ENCODE data around the gene BIRC2.
A peak's percentile ranks its signal among the peaks of the same experiment; 100 is the strongest.
"Not testable (repeated sequence)": the region's sequence is repeated elsewhere in the genome, so short reads cannot be mapped to it uniquely, and the experiment has no call there.

The BIRC2 gene

DNA sequence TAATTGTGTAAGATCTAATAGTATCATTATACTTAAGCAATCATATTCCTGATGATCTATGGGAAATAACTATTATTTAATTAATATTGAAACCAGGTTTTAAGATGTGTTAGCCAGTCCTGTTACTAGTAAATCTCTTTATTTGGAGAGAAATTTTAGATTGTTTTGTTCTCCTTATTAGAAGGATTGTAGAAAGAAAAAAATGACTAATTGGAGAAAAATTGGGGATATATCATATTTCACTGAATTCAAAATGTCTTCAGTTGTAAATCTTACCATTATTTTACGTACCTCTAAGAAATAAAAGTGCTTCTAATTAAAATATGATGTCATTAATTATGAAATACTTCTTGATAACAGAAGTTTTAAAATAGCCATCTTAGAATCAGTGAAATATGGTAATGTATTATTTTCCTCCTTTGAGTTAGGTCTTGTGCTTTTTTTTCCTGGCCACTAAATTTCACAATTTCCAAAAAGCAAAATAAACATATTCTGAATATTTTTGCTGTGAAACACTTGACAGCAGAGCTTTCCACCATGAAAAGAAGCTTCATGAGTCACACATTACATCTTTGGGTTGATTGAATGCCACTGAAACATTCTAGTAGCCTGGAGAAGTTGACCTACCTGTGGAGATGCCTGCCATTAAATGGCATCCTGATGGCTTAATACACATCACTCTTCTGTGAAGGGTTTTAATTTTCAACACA lies 23.3 kb upstream of the BIRC2 start:
- no peak for DNase-seq

DNA sequence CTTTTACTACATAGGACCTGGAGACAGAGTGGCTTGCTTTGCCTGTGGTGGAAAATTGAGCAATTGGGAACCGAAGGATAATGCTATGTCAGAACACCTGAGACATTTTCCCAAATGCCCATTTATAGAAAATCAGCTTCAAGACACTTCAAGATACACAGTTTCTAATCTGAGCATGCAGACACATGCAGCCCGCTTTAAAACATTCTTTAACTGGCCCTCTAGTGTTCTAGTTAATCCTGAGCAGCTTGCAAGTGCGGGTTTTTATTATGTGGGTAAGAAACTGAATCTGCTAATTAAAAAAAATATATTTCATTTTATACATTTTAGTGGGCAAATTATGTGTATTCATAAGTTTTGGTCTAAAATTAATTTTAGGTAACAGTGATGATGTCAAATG lies 21.9 kb upstream of the BIRC2 start:
- no peak for DNase-seq

DNA sequence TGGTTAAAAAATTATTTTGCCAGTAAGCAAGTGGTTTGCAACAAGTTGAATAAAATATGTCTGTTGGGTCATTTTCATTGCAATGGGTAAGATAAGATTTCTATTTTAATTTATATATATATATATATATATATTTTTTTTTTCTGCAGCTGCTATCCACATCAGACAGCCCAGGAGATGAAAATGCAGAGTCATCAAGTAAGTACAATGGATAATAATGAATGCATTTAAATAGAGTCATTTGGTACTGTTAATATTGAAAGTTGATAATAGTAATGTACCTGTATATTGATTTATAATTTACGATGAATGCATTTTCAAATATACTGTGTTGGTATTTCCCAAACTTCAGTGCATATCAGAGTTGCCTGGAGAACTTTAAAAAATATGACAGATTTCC lies 18.3 kb upstream of the BIRC2 start:
- no peak for DNase-seq

DNA sequence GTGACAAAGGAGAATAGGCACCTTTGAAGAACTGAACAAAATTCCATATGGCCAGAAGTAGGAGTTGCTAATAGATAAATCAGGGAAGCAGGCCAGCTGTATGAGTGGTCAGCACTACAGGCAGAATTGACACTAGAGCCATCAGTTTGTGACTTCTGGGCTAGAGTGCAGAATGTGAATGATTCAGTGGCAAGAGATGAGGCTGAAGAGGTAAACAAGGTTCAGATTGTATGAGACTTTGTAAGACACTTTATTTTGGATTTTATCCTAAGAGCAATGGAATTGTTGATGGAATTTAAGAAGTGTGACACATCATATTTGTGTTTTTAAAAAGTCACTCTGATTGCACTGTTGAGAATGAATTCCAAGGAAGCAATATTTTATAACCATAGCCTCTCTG lies 16.8 kb upstream of the BIRC2 start:
- DNase-seq: no peak

DNA sequence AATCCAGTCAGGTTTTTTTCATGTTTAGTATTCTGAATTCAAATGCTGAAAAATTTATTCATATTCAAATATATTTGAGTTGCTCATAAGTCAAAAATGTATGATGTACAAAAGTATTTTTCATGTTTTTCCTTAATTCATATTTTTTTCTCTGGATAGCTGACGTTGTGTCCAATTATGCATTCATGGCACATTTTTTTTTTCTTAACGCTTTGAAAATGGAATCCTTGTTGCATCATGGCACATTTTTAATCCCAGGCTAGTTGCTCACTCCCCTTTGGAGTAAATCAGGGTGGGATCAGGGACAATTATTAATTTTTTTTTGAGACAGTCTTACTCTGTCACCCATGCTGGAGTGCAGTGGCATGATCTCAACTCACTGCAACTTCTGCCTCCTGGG lies 15.7 kb upstream of the BIRC2 start:
- no peak for DNase-seq

DNA sequence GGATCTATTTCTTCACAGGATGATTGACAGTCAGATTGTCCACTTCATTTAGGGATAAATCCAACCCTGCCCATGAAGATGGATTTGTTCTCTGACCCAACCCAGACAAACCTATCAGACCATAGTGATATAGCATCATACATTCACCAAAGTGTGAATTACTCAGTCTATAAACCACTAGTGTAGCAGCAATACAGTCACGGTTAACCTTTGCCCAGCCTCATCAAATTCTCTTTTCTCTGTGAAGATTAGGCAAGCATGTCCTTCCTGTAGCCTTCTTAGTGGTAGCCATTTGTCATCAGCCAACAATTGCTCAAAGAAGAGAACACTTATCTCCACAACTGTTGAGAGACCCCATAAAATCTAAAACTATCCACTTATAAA lies 14.4 kb upstream of the BIRC2 start:
- DNase-seq: no peak

DNA sequence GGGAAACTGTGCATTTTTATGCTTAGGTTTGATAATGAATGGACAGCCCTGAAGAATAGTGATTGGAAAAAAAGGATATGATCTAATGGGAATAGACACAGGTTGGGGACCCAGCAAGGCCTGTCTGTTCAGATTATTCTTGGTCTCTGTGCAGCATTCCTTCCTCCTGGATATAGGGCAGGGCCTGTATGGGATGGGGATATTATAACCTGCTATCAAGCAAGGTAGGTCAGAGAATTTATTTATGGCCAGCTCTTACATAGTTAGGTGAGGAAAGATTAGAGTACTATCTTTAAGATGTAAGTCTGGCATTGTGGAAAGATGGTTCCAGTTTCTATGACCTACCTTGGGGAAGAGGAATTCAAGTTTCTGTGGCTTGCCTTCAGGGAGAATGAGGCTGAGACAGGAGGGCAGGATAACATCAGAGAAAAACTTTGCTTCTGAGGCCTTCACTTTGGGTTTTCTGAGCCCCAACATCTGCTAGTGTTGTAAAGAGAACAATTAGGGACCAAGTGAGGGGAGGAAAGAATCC lies 8.5 kb upstream of the BIRC2 start:
- DNase-seq: no peak

DNA sequence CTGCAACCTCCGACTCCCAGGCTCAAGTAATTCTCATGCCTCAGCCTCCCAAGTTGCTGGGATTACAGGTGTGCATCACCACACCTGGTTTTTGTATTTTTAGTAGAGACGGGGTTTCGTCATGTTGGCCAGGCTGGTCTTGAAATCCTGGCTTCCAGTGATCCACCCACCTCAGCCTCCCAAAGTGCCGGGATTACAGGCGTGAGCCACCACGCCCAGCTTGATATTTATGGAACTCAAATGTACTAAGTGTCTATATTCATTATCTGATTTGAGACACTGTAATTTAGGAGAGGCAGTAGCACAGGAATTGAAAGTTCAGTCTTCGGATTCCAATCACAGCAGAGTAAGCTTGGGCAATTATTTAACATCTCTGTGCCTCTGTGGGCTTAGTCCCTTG lies 5.7 kb upstream of the BIRC2 start:
- not testable (repeated sequence) for DNase-seq

DNA sequence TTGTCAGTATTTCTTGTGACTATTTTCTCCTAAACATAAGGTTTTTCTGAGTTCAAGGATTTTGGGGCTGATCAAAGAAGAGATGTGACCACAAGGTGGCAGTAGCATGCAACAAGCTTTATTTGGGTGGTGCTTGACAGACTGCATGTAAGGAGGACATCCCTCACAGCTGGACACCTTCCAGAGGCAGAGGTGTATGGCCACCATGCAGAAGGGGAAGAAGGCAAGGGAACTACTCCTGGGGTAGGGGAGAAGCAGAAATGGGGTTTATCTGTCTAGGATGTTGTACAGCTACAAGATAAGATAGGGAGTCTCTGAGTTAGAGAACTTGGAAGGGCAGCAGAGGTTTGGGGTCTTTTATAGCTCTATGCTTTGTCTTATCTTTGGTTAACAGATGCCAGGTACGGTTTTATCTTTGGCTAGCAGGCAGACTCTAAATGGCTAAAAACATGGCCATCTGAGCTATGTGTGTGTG lies 5.1 kb upstream of the BIRC2 start:
- DNase-seq: peak; percentile 87

DNA sequence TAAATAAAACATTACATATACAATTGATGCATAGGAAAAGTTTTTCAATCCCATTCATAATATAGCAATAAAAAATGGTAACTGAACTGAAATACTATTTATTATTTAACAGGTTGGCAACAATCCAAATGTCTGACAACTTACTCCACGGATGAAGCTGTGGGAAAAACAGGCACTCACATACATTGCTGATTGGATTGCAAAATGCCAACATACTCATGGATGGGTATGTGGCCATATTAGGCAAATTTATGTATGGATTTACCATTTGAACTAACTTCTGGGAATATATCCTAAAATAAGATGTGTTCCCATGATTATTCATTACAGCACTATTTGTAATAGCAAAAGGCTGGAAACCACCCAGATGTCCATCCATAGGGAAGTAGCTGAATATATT lies 3.2 kb upstream of the BIRC2 start:
- DNase-seq: no peak

DNA sequence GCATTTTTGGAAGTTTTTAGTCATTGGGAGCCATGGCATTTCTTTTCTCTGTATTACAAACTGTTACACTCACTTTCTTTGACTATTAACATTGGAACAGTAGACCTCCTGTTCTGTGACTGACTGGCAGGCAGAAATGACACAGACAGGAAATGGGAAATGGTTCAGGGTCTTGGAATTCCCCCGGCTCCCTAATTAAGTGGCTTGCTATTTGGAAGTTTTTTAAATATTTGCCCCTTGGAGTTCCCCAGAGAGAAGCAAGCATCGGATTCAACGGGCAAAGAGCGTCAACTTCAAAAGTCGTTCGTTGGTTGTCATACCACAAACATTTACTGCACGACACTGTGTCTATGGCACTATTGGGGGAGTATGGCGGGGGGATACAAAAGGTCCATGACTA lies 1.1 kb upstream of the BIRC2 start:
- DNase-seq: no peak

DNA sequence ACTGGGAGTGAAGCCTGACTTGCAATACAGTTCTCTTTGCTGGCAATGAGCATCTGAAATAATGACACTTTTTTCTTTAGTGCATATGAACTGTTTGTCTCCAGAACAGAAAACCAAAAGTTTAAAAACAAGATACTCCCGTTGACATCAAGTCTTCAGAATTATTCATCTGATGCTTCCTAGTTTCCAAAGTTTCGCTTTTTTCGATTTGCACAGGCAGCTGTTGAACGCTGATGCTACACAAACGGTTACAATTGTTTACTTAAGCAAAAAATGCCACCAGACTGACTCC lies 612 bp upstream of the BIRC2 start:
- no peak for DNase-seq

DNA sequence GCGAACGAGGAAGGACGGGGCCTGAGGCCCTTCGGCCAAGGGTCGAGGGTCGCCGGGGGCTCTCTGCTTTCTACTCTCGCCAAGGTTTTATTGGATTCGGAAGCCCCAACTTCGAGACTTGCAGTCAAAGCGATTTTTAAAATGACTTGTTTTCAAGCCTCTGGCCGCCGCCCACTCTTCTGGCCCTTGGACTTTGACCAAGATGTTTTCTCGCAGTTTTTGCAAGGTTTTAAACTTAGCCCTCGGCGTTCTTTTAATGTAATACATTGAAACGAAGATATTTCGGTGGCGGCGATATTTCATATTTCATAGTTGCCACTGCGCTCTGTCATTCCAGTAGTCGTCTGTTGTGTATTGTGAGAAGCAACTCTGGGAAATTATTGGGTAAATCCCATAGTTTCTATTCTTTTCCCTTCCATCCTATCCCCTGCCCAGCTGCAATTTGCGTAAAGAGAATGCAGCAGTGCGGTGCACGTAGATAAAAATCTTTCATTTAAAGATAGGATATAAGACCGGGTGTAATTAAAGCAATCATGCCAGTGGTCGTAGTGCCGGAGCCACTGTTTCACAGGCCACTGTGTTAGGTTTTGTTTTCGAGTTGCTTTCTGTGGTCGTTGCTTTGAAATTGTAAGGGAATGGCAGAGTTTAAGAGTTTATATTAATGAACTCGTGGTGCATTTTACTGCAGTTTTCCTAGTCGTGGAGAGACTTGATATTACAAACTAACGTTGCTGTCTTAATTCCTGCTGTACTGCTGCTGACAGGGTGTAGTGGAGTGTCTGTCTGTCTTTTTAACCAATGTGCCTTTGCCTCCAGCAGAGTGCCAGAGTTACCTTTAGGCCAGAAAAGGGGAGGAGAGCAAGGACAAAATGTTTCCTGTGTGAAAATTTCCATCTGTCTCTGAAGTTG lies 702 bp downstream of the BIRC2 start:
- peak; percentile 56 for DNase-seq

DNA sequence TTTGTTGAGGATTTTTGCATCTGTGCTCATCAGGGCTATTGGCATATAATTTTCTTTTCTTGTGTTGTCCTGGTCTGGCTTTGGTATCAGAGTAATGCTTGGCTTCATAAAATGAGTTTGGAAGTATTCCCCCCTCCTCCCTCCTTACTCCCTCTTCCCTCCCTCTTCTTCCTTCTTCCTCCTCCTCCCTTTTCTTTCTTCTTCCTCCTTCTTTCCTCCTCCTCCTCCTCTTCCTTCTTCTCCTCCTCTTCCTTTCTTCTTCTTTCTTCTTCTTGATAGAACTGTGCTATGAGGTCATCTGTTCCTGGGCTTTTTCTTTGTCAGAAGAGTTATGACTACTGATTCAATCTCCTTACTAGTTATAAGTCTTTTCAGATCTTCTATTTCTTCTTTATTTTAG lies 10.1 kb downstream of the BIRC2 start:
- no peak for DNase-seq

DNA sequence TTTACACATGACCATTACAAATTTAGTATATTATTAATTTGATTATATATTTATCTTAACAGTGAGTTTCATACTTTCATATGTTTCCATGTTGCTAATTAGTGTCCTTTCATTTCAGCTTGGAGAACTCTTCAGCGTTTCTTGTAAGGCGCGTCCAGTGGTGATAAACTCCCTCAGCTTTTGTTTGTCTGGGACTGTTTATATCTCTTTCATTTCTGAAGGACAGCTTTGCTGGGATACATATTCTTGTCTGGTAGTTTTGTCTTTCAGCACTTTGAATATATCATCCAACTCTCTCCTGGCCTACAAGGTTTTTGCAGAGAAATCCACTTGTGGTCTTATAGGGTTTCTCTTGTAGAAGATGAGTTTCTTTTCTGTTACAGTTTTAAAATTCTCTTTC lies 12.4 kb downstream of the BIRC2 start:
- no peak for DNase-seq

DNA sequence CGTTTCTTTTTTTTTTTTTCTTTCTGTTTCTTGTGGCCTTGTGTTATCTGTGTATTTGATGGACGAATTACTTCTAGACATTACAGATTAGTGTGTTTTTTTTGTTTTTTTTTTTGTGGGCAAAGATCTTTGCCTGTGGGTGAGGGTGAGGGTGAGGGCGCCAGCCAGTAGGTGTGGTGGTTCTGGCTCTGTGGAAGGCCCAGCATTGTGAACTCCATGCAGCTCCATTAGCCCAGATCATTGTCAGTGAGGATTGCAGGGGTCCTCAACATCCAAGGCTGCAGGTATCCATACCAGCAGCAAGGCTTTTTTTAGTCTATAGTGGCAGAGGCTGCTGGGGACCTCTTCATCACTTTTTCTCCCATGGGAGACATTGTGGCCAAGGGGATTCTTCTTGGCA lies 13.7 kb downstream of the BIRC2 start:
- no peak for DNase-seq

DNA sequence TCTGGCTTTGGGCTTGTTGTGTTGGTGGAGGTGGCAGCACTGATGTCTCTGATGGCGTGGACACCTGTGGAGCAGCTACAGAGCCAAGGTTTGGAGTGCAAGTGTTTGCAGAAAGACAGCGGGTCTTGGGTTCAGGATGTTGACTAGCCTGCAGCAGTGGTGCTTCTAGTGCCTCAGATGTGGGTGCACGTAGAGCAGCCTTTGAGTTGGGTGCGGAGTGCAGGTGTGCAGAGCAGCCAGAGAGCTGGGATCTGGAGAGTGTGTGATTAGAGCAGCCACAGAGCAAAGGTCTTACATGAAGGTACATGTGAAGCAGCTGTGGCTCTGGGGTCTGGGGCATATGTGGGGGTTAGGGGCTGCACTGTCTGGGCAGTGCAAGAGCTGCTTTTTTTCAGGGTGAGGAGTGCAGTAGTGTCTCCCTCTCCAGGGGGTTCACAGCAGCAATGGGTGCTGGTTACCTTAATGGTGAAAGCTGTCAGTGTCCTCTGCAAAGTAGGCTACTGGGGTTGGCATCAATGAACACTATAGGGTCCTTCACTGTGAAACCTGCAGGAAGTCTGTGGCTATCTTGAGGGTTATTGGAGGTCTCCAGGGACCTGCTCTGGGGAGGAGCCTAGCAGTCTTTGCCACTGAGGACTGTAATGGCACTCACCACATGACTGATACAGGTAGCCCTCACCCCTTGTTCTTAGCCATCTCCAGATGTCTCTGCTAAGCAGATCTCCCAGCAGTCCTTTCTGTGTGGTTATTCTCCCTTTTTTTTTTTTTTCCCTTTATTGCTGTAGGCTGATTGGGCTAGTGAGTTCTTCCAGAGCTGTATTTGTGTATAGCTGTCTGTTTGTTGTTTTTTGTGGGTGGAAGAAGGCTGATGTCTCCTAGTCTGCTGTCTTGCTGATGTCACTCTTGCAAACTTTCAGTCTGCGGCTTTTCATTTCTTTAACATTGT lies 14.3 kb downstream of the BIRC2 start:
- DNase-seq: no peak

DNA sequence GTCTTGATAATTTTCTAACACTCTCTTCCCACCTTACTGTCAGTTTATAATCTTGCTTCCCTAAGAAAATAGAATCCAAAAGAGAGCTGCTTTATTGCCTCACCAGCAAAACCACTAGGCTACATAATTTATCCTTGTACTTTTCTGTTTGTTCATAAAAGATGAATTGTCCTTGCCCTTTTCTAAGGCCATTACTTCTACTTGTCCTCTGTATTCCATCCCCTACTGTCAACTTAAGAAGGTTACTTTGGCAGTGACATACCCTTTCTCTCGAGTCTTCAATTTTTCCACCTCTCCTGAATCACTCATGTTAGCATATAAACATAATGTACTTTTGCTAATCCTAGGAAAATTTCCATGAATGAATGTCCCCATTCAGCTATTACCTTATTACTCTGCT lies 18.0 kb downstream of the BIRC2 start:
- DNase-seq: no peak

DNA sequence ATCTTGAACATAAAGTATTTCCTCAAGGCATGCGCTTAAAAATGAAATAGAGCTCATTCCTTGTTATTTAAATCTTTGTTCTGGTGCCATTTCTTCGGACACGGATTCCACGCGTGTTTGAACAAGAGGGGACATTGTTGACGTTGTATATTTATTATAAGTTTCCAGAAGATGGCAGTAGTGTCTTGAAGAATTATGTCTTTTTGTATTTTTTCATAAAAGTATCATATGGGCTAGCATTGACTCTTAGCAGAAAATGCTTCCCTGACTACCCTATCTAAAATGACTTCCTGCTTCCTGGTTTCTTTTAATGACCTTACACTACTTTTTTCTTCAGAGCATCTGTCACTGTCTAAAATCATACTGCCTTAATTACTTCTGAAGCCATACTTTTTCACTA lies 20.4 kb downstream of the BIRC2 start:
- no peak for DNase-seq

DNA sequence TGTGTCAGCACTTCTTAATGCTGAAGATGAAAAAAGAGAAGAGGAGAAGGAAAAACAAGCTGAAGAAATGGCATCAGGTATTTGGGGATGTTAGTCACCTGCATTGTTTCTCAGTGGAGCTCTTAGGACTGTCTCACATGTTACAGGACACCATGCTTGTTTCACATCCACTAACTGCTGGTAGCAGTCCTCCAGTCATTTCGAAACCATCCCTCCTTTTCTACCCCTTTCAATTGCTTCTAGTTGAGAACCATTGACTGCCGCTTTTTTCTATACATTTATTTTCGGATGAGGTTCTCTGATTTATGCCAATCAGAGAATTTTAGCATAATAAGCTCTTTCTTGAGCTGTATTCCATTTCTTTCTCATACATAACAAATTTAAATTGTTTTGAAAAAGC lies 21.5 kb downstream of the BIRC2 start:
- no peak for DNase-seq

DNA sequence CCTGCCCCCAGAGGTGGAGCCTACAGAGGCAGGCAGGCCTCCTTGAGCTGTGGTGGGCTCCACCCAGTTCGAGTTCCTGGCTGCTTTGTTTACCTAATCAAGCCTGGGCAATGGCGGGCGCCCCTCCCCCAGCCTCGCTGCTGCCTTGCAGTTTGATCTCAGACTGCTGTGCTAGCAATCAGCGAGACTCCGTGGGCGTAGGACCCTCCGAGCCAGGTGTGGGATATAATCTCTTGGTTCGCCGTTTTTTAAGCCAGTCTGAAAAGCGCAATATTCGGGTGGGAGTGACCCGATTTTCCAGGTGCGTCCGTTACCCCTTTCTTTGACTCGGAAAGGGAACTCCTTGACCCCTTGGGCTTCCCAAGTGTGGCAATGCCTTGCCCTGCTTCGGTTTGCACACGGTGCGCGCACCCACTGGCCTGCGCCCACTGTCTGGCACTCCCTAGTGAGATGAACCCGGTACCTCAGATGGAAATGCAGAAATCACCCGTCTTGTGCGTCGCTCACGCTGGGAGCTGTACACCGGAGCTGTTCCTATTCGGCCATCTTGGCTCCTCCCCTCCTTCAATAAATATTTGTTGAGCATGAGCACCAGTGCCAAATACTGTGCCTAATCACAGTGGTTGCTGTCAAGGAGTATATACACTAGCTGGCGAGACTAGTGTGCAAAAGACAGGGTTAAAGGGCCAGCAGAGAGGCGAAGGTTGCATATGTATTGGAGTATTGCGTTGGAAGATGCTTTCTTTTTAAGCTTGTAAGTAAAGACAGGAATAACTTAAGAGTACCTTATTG lies 27.8 kb downstream of the BIRC2 start:
- not testable (repeated sequence) for DNase-seq

DNA sequence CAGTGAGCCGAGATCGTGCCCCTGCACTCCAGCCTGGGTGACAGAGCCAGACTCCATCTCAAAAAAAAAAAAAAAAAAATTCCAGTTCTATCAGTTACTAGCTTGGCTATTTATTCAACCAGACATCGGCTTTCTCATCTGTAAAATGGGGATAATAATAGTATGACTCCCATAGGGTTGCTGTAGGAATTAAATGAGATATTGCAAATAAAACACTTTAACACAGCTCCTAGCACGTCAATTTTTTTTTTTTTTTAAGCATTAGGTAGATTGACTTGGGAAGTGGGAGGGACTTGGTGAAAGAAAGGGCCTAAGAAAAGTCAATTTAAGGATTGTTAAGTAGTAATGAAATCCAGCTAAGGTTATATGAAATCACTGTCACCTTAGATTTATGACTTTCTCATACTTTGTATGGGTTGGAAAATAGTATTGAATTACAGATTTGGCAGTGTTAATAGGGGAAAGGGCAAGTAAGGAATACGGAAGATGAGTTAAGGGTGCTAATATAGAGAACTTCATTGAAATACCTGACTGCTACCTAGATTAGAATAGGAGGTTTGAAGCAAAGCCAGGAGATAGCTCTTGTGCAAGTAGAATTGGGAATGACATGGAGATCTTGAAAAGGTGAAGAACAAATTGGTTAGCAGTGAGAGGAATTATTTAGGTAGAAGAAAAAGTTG lies 28.8 kb downstream of the BIRC2 start:
- DNase-seq: no peak

All from RPMI8226 (cell line).